ENCODE results near the gene UBE2Q2.

DNA sequence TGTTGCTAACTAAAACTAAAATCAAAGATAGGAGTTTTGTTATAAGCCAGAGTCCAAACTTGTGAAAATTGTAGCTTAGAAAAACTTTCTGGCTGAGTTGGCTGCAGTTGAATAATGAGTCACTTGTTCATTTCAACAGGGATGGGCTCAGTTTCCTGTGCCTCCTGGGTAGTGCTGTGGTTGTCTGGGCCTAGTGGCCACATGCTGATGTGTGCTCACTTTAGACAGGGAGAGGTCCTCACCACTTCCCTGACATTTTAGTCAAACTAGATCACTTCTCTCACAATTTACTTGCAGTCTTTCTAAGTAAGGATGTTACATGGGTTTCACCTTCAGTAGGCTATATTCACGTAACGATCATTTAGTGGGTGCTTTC, 6.3 kb upstream of the UBE2Q2 start:
- TF ChIP-seq ZNF121 (CRISPR knock-in tag; IDR thresholded peaks at IDR 0.05) (no peak), JUN (CRISPR knock-in tag; IDR thresholded peaks at IDR 0.05) (no peak), PRRX2 (CRISPR knock-in tag; IDR thresholded peaks at IDR 0.05) (no peak), NFYB (CRISPR knock-in tag; conservative IDR thresholded peaks at IDR 0.05; ENCODE audit: low read depth) (no peak), NR1H2 (CRISPR knock-in tag; IDR thresholded peaks at IDR 0.05) (no peak), TEAD1 (CRISPR knock-in tag; IDR thresholded peaks at IDR 0.05) (no peak), ZBTB21 (CRISPR knock-in tag; IDR thresholded peaks at IDR 0.05; ENCODE audit: borderline replicate concordance) (no peak), ZNF671 (CRISPR knock-in tag; IDR thresholded peaks at IDR 0.05) (no peak), NR2C2 (CRISPR knock-in tag; IDR thresholded peaks at IDR 0.05) (no peak), TP53 (CRISPR knock-in tag; IDR thresholded peaks at IDR 0.05) (no peak)
- TF ChIP-seq, protein P1, sequence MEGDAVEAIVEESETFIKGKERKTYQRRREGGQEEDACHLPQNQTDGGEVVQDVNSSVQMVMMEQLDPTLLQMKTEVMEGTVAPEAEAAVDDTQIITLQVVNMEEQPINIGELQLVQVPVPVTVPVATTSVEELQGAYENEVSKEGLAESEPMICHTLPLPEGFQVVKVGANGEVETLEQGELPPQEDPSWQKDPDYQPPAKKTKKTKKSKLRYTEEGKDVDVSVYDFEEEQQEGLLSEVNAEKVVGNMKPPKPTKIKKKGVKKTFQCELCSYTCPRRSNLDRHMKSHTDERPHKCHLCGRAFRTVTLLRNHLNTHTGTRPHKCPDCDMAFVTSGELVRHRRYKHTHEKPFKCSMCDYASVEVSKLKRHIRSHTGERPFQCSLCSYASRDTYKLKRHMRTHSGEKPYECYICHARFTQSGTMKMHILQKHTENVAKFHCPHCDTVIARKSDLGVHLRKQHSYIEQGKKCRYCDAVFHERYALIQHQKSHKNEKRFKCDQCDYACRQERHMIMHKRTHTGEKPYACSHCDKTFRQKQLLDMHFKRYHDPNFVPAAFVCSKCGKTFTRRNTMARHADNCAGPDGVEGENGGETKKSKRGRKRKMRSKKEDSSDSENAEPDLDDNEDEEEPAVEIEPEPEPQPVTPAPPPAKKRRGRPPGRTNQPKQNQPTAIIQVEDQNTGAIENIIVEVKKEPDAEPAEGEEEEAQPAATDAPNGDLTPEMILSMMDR (IDR thresholded peaks at IDR 0.05) = no peak
- TF ChIP-seq, protein P2, sequence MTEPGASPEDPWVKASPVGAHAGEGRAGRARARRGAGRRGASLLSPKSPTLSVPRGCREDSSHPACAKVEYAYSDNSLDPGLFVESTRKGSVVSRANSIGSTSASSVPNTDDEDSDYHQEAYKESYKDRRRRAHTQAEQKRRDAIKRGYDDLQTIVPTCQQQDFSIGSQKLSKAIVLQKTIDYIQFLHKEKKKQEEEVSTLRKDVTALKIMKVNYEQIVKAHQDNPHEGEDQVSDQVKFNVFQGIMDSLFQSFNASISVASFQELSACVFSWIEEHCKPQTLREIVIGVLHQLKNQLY (CRISPR knock-in tag; IDR thresholded peaks at IDR 0.05) = no peak
- TF ChIP-seq, protein P3, sequence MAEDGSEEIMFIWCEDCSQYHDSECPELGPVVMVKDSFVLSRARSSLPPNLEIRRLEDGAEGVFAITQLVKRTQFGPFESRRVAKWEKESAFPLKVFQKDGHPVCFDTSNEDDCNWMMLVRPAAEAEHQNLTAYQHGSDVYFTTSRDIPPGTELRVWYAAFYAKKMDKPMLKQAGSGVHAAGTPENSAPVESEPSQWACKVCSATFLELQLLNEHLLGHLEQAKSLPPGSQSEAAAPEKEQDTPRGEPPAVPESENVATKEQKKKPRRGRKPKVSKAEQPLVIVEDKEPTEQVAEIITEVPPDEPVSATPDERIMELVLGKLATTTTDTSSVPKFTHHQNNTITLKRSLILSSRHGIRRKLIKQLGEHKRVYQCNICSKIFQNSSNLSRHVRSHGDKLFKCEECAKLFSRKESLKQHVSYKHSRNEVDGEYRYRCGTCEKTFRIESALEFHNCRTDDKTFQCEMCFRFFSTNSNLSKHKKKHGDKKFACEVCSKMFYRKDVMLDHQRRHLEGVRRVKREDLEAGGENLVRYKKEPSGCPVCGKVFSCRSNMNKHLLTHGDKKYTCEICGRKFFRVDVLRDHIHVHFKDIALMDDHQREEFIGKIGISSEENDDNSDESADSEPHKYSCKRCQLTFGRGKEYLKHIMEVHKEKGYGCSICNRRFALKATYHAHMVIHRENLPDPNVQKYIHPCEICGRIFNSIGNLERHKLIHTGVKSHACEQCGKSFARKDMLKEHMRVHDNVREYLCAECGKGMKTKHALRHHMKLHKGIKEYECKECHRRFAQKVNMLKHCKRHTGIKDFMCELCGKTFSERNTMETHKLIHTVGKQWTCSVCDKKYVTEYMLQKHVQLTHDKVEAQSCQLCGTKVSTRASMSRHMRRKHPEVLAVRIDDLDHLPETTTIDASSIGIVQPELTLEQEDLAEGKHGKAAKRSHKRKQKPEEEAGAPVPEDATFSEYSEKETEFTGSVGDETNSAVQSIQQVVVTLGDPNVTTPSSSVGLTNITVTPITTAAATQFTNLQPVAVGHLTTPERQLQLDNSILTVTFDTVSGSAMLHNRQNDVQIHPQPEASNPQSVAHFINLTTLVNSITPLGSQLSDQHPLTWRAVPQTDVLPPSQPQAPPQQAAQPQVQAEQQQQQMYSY (CRISPR knock-in tag; IDR thresholded peaks at IDR 0.05) = no peak

Measured in WTC11 (cell line).